DMS53 (cell line): ENCODE measurements around the gene BBS7.

Experiments used
- DNase-seq: peaks from one replicate; lab custom pipeline; 2025; lab: John Stamatoyannopoulos, UW

Gene BBS7

GRCh38 chr4:121790976-121791375 is 79.3 kb downstream of the BBS7 start:
- DNase-seq: peak; percentile 45

- no peak for DNase-seq
Measured at GRCh38 chr4:121789960-121790829, 80.1 kb downstream of the BBS7 start.

- no peak for DNase-seq
Measured at GRCh38 chr4:121789455-121789854, 80.8 kb downstream of the BBS7 start.

GRCh38 chr4:121788896-121789295 is 81.4 kb downstream of the BBS7 start:
- no peak for DNase-seq

GRCh38 chr4:121786221-121786620 is 84.1 kb downstream of the BBS7 start:
- no peak for DNase-seq

GRCh38 chr4:121785479-121785878 is 84.8 kb downstream of the BBS7 start:
- DNase-seq: no peak

- no peak for DNase-seq
Measured at GRCh38 chr4:121784975-121785374, 85.3 kb downstream of the BBS7 start.

- no peak for DNase-seq
Measured at GRCh38 chr4:121784401-121784800, 85.9 kb downstream of the BBS7 start.

- DNase-seq: no peak
Measured at GRCh38 chr4:121783210-121783609, 87.1 kb downstream of the BBS7 start.

GRCh38 chr4:121778991-121779628 is 91.2 kb downstream of the BBS7 start:
- no peak for DNase-seq

- DNase-seq: peak; percentile 44
Measured at GRCh38 chr4:121777625-121778024, 92.6 kb downstream of the BBS7 start.

GRCh38 chr4:121776610-121777401 is 93.5 kb downstream of the BBS7 start:
- DNase-seq: no peak
